Embryonic facial prominence (tissue), 1 donor: Measurements from ENCODE around the gene SMO.

Source experiments
- DNase-seq: peaks from one replicate; pipeline ENCODE4 v3.0.0-alpha.2; 2016; ENCODE audit errors: extremely low spot score

Gene SMO

GRCh38 chr7:129188372-129188891 is at the start of gene SMO:
TSS of gene SMO (plus strand) at chr7:129188633. CDS start at chr7:129189152, 519 bp downstream.
- peak; percentile 79 for DNase-seq

- DNase-seq: no peak
Measured at GRCh38 chr7:129143724-129144094, 44.7 kb upstream of the SMO start.

GRCh38 chr7:129144095-129144833 is 44.2 kb upstream of the SMO start, which contains the start of gene TSPAN33:
TSS of gene TSPAN33 (plus strand) at chr7:129144707. CDS start at chr7:129144981, 274 bp downstream.
- DNase-seq: no peak

GRCh38 chr7:129144834-129145668 is 43.4 kb upstream of the SMO start:
- DNase-seq: no peak

- no peak for DNase-seq
Measured at GRCh38 chr7:129146237-129146979, 42.0 kb upstream of the SMO start.

- DNase-seq: no peak
Measured at GRCh38 chr7:129147731-129148130, 40.7 kb upstream of the SMO start.

- no peak for DNase-seq
Measured at GRCh38 chr7:129149511-129149910, 38.9 kb upstream of the SMO start.

- DNase-seq: no peak
Measured at GRCh38 chr7:129150199-129150996, 38.0 kb upstream of the SMO start.

GRCh38 chr7:129157651-129158050 is 30.8 kb upstream of the SMO start:
- no peak for DNase-seq

GRCh38 chr7:129159539-129159938 is 28.9 kb upstream of the SMO start:
- no peak for DNase-seq

GRCh38 chr7:129160161-129160905 is 28.1 kb upstream of the SMO start:
- DNase-seq: no peak

GRCh38 chr7:129161524-129162225 is 26.8 kb upstream of the SMO start:
- no peak for DNase-seq

- no peak for DNase-seq
Measured at GRCh38 chr7:129162732-129163131, 25.7 kb upstream of the SMO start.

GRCh38 chr7:129163875-129164544 is 24.4 kb upstream of the SMO start:
- peak; percentile 28 for DNase-seq

GRCh38 chr7:129166745-129167144 is 21.7 kb upstream of the SMO start:
- DNase-seq: no peak

- no peak for DNase-seq
Measured at GRCh38 chr7:129167817-129168216, 20.6 kb upstream of the SMO start.

GRCh38 chr7:129168231-129169021 is 20.0 kb upstream of the SMO start:
- peak; percentile 17 for DNase-seq

GRCh38 chr7:129169171-129169671 is 19.2 kb upstream of the SMO start:
- DNase-seq: no peak
